Spleen (tissue), 7 donors: Measurements from ENCODE around the gene TCEA2.

Source experiments
- POLR2A ChIP-seq, 3 donors: fragments of 450-650 bp; IDR thresholded peaks; one replicate each; pipeline ENCODE4 v1.5.1; 2017; ENCODE audit warnings: antibody characterized with exemption in 3 of 3, mild to moderate bottlenecking in 1 of 3
- TF ChIP-seq, protein P1 (sequence below), 11 experiments: fragments of 200-600 bp in 7 of 11; fragments of 450-650 bp in 4 of 11; sonication (generic) in 4 of 11; IDR thresholded peaks in 8 of 11; conservative IDR thresholded peaks in 3 of 11; 1 replicate in 7 of 11; 2 replicates in 4 of 11; pipeline versions ENCODE4 v1.4.0 to v1.8.0; 2016 to 2021; ENCODE audit warnings: antibody characterized with exemption in 11 of 11, inconsistent platforms in 4 of 11, mild to moderate bottlenecking in 1 of 11
- donor health status: DM: no; HTN: no; CAD: no; lungs with moderate emphysema.
- donor health status: DM: no; HTN: no; CAD: no.
- donor health status: DM: no; HTN: no; CAD: no.

DNA sequence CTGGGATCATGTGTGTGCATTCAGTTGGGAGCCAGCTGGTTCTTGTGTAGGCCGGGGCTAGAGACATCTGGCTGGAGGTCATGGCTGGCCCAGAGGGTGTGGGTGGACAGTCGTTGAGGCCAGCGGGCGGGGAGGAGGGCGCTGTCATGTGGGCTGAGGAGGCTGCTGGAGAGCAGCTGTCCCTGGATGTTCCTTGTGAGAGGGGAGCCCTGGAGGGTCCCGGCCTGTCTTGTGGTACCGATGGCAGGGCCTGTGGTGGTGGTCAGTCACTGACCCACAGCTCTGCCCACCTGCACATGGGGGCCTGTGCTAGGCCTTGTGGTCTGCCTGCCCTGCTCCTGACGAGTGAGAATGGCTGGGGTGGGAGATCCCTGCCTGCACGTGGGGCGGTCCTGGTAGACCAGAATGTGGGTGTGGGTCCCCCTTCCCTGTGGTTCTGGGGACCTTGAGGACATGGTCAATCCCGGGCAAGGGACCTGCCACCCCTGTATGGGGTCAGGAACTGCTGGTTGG is 29.0 kb upstream of the TCEA2 start:
- TF ChIP-seq, protein P1, sequence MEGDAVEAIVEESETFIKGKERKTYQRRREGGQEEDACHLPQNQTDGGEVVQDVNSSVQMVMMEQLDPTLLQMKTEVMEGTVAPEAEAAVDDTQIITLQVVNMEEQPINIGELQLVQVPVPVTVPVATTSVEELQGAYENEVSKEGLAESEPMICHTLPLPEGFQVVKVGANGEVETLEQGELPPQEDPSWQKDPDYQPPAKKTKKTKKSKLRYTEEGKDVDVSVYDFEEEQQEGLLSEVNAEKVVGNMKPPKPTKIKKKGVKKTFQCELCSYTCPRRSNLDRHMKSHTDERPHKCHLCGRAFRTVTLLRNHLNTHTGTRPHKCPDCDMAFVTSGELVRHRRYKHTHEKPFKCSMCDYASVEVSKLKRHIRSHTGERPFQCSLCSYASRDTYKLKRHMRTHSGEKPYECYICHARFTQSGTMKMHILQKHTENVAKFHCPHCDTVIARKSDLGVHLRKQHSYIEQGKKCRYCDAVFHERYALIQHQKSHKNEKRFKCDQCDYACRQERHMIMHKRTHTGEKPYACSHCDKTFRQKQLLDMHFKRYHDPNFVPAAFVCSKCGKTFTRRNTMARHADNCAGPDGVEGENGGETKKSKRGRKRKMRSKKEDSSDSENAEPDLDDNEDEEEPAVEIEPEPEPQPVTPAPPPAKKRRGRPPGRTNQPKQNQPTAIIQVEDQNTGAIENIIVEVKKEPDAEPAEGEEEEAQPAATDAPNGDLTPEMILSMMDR (IDR thresholded peaks at IDR 0.05 in 8 of 11, conservative IDR thresholded peaks at IDR 0.05 in 3 of 11), result no peak
- TF ChIP-seq POLR2A (IDR thresholded peaks at IDR 0.05), result no peak
